NCI-H2107 treated with DMSO at 0.1 percent for 48 hours (cell line): Measurements from ENCODE around the gene PTPRT.

Source experiments
- DNase-seq: peaks from one replicate; lab custom pipeline; 2025; ENCODE audit not compliant: unreplicated experiment; lab: John Stamatoyannopoulos, UW

PTPRT gene

DNA sequence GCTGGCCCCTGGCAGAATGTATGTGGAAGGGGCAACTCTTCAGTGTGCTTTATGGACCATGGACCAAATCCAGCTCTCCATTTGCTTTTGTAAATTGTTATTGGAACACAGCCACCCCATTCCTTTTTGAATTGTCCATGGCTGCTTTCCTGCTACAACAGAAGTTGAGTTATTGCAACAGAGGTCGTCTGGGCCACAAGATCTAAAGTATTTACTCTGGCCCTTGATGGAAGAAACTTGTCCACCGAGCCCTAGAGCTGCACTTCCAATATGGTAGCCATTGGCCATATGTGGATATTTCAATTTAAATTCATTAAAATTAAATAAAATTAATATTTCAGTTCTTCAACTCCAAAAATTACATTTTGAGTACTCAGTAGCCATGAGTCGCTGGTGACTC, 543.5 kb downstream of the PTPRT start:
- no peak for DNase-seq

DNA sequence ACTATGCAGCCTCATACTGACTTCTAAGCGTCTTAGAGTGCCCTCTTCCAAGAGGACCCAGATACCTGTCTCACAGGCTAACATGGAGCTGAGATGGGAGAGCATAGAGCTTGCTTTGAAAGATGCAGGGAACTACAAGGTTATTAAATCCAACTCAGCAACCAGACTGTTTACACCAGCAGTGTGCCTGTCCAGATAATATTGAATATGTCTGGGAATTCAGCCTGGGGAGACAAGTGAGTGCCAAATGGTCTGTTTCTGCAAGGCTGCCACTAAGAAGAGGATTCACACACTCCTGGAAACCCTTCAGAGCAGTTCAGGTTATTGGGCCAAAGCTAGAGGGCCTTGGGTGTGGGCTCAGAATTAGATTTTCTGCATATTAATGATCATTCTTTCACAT, 547.8 kb downstream of the PTPRT start:
- DNase-seq = no peak

DNA sequence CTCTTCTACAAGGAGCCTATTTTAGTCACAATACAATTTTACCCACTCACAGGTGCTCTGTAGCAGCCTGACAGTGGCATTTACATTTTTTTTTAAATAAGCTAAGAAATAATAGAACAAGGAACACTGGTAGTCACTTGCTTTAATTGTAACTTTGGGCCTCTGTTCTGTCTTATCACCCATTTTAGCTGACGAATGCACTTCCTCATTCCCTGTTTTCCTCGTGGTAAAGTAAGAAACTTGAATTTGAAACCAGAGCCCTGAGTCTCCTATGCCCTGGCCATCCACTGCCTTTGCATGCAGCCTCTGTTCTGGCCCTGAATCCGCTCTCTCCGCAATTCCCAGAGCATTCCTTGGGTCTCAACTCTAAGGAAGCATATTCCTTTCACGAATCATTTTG, 550.6 kb downstream of the PTPRT start:
- DNase-seq = no peak

DNA sequence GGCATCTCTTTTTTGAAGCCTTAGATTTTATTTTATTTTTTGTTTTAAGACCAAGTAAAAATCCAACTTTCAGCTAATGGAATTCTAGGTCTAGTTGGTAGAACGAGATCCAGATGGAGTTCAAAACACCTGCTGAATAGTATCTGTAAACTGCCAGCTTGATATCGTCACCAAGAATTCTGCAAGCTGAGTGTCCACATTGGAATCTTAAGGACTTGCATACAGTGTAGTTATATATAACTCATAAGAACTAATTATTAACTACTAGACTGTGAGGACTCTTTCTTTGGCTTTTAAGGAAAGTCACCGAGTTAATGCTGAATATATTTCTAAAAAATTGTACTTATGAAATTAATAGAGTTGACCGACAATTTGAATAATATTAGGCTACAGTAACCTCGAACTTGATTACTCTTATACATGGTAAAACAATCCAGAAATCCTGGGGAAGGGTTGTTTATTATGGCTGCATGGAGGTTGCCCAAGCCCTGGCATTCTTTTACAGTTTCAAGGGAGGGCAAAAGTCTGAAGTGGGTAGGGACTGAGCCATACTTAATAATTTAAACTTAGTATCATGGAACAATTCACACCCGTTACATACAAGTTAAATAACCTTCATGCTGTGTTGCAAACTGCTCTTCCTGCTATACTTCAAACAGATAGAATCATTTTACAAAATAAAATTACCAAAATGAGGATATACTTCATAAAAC, 553.9 kb downstream of the PTPRT start:
- no peak for DNase-seq

DNA sequence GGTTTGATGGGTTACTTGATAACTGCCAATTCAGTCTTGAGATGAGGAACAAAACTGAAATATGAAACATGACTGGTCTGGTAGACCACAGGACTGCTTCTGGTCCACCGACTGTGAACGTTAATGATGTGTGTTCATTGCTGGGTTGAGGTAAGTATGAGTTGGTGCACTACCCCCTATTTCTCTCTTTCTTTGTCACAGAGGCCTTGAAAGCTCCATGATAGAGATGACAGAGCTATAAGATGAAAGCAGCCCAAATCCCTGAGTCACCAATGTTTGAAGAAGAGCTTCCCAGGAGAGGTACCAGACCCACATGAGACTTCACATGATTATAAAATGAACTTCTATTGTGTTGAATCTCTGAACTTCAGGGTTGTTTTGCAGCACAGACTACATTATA, 555.5 kb downstream of the PTPRT start:
- DNase-seq = no peak

DNA sequence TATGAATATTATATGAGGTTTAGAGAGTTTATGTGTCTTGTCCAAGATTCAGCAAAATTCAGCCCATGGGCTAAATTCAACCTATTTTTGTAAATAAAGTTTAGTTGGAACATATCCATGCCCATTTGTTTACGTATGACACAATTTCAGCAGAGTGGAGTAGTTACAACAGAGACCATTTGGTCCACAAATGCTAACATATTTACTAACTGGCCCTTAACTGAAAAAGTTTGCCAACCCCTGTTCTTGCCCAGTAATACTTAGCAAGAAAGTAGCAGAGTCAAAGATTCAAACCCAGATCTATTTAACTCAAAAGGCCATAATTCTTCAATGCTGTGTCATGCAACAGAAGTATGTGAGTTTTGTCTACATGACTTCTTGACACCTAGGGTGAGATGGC, 561.0 kb downstream of the PTPRT start:
- DNase-seq = no peak

DNA sequence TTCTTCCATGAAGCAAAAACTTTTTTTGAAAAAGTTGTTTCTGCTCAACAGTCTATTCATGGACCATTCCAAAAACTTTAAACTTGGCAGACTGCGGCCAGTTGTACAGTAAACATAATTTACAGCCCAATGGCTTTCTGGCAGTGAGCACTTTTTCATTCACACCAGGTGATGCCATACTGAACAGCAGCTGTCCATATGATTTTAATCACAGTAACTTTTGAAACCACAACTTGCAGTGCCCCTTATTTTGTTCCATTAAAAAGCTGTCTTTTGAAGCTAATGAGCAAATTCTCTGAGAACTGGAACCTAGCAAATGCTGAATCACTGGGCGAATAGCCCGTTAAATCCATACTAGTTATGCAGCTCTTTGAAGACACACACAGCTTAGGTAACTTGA, 576.6 kb downstream of the PTPRT start:
- DNase-seq = no peak

DNA sequence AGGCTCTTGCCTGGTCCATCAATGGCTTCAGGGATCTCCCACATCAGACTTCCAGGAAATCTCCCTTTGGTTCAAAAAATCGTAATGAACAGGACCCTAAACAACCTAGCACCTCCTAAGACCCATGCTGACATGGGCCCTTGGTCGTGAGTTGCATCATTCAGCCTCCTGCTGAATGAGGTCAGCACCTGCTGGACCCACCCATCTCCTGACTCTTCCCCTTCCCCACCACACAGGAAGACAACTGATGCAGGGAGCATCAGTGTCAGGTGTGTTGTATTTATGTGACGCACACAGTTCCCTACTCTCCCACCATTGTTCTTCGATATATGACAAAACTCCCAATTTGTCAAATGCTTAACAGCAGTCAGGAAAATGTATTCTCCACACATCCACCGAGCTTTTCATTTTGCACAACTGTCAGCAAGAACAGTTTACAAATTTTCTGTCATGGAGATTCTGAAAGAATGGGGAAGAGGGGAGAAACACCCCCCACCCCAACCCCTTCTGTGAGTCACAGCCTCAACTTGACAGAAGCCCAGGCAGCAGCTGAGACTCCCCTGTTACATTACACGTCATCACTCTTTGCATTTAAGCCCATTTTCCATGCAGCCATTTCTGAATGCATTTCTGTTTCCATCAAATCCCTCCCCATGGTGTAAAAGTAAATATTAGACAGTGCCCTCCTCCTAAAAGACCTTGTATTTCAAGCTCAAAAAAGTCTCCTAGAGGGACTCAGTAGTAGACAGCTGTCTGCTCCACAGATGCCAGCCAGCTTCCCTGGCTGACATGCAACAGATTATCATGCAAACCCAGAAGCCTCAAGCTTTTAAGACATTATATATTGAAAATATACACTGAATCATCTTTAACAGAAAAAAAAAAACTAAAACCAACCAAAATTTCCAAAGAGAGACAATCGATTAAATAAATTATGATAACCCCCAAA, 577.5 kb downstream of the PTPRT start:
- no peak for DNase-seq

DNA sequence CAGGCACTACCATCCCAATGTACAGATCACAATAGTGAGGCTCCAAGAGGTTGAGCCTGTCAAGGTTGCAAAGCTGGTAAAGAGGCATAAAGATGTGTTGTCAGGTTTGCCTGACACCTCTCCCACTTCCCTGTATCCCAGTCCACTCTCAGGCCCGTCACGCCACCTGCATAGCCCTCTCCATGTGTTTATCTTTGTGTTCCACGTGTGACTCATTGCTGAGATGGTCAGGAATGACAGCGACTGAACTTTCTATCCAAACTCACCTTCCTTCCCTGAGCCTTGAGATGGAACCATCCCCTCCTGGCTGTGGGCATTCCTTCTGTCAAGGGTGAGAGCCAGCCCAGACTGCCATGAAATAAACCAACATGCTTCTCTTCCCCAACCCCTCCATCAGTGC, 578.3 kb downstream of the PTPRT start:
- DNase-seq = no peak

DNA sequence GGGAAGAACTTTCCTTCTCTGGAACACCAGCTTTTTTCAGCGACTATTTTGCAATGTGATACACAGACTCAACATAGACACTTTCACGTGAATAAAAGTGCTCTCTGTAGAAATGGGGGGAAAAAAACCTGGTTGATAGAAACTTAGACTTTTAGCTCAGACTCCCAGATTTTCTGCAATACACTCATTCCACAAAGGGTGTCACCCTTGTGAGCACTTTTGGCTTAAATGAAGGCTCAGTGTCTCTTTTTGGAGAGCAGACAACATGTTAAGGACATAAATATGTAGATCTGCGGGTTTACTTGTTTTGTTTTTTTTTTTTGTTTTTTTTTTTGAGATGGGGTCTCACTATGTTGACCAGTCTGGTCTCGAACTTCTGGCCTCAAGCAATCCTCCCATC, 579.6 kb downstream of the PTPRT start:
- DNase-seq = no peak

DNA sequence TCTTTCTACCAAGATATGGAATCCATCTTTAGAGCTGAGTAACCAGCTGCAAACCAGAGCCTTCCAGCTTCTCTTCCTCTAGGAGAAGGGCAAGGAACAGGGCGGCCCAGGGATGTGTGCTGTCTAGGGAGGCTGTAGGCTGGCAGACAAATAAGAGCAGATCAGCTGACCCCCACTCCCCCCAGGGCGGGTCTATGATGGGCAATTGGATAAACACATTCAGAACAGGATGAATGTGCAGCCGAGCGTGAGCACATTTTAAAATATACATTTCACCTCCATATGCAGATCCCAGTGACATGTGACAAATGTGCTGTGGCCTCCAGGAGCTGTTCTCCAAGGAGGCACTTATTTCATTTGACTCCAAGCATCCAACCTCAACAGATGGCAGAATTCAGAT, 580.1 kb downstream of the PTPRT start:
- DNase-seq = no peak

DNA sequence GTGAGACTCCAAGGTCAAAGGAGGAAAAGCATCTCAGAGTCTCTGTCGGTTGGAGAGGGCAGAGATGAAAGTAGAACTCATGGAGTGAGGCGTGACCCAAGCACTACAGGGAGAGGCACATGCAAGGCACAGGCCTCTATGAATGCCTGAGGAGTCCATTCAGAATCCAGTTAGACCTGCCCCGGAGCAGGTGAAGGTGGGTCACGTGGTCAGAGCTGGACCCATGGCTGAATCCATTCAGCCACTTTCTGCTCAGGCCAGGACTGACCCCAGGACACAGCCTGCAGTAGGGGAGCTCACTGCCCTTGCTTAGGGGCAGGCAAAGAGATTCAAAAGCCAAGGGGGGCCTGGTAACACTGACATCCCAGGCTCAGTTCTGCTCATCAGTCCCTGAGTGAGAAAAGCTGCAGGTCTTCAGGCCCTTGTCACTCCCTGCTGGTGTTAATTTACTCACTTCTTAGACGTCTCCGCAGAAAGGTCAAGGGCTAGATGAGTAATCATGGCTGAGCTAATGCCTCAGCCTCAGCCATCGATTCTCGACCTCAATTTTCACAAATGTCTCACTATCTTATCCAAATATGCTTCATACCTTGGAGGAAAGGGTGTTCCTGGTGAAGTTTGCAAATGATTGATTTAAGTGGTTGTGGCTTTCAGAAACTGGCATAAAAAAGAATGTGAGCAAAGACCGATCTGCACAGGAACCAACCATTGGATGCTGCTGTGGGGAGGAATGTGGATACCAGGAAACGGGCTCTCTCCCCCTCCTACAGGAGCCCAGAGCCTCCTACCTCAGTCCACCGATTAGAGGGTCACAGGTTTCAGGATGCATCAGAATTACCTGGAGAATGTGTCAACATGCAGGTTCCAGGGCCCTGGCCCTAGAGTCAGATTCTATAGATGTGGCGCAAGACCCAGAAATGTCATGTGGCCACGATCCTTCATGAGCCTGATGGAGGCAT, 584.4 kb downstream of the PTPRT start:
- no peak for DNase-seq

DNA sequence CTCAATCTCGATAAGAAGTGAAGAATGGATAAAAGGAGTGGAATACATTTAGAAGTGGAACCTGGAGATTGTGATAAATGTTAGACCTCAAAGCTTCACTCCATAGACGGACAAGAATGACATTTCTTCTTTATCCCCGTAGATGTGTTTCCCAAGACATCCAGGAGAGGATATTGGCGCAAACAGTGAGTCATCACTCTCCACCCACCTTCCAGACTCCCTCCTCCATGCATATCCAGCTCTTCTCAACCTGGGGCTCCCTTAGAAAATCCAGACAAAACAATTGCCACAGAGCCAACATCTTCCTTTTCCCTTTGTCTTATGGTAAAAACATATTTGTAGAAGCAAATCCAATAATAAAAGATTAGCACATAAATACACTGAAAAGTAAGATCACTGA, 586.1 kb downstream of the PTPRT start:
- no peak for DNase-seq

DNA sequence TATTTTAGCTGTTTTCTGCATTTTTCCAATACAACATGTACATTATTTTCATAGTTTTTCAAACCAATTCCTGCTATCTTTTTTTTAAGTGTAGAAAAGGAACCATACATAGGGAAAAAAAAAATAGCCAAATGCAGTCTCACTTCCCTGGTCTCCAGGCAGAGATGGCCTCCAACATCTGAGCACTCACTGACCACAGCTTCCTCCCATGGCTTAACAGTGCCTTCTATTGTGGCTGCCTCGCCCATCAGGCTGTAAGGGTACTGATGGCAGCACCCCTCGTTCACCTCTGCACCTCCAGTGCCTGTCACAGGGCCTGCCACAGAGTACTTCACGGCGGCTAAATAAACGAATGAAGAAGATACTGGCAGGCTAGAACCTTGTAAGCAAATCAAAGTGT, 591.1 kb downstream of the PTPRT start:
- DNase-seq = no peak

DNA sequence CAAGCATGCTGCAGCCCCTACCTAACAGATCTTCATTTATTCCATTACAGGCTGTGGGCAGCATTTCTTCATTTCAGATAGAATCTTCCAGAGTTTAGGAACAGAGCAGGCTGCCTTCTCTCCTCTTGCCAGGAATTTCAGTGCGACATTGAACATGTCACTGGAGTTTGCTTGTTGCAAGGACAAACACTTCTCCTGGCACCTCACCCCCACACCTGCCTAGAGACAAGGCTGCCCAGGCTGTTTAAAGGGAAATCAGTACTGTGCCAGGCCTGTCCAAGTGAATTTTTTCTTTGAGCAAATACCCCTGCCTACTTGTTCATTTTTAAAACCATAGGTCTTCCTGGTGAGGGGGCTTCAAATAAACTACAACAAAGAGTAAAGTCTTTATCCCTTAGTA, 594.1 kb downstream of the PTPRT start:
- DNase-seq = no peak

DNA sequence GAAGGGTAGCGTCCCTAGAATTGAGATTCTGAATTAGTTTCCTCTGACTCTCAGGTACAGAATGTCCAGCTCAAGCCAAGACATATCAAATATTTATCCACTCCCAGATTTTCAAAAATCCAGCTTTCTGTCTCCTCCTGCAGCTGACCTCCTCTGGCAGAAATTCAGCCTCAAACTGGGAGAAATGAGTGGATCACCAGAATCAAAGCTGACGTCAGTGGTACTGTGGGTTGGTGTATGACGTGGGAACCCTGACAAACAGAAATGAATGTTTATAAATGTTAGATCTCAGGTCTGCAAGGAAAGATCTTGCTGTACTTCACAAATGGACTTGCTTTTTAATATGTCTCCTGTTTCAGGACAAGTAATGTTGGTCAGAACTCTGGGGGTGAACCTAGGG, 595.0 kb downstream of the PTPRT start:
- no peak for DNase-seq

DNA sequence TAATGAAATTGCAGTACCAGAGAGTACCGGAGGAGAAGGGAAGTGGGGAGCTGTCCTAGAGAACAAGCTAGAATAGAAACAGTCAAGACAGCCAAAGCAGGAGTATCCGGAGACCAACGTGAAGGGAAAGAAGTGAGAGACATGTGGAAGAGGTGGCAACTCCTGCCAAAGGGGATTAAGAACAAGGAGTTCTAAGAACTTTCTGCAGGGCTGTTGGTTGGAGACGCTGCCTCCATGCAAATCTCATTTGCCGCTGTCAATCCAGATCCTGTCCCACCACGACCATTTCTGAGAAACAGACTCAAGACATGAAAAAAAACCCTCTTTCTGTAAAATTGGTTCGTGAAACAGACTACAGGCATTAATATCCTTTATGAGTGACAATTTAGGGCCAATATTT, 595.7 kb downstream of the PTPRT start:
- no peak for DNase-seq

DNA sequence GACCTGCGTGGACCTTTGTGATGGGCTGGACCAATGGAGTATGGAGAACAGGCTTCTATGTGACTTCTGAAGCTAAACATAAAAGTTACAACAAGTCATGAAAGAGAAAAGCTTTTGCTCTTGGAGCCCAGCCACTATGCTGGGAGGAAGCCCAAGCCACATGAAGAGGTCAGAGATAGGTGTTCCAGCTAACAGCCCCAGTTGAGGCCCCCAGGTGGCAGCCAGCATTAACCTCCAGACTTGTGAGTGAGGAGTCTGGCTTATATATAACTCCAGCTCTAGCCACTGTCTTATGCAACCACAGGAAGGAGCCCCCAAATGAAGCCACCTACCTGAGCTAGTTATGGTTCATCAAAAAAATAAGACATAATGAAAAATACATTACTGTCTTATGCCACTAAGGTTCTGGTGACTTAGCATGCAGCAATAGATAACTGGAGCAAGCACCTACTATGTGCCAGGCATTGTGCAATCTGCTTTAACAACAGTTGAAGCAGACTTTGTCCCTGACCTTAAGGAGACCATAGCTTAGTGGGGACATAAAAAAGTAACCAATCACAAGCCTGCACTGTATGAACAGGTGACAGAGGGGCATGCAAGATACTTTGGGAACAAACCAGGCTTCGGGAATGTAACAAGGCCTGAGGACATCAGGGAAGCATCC, 599.6 kb downstream of the PTPRT start:
- no peak for DNase-seq

DNA sequence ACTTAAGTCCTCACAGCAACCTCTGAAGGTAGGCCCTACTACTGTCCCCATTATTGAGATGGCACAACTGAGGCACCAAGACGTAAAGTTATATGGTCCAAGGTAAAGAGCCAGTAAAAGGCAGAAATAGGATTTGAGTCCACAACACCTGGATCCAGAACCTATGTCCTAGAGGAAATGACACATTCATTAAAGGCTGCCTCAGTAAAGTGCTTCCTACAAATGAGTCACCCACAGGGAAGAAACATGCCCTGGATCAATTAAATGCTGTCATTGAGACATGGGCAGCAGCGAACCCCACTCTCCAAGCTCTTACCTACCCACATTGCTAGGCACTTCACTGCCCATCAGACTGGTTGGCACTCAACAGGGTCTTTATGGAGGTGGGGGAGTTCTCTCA, 600.9 kb downstream of the PTPRT start:
- DNase-seq = no peak

DNA sequence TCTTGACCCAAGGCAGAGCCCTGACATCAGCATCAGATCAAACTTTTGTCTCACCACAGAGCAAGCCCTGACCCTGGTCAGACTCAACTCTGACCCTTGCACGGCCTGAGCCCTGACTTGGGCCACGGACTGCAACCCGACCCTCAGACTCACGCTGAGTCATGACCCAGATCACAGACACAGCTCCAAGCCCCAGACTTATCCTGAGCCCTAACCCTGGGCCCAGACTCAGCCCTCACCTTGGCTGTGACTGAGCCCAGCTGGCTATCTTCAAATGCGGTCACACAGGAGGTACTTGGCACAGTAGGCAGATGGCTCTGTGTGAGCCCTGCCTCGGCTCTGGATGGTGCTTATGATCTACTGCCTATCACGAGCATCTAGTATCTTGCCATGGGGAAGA, 602.3 kb downstream of the PTPRT start:
- DNase-seq = no peak

DNA sequence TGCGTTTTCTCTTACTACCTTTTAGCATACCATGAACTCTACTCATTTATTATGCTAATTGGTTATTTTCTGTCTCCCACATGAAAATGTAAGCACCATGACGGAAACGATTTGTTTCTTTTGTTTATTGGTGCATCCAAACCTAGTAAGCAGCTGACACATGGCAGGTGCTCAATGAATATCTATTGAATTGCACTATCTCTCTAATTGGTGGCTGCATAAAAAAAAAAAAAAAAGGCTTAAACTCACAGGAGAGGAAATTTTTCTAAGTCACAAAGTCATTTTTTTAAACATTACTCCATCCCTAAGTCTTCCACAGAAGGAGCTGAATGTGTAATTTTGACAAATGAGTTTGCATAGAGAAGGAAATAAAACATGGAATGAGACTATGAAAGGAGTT, 608.4 kb downstream of the PTPRT start:
- no peak for DNase-seq
